IMR-90 (cell line): Measurements from ENCODE around the gene CNTLN. TPM values are rescaled to one million over a fixed set of nuclear protein-coding genes. Genes with fewer than 3 reads are reported as not detected.
A peak's percentile ranks its signal among the peaks of the same experiment; 100 is the strongest.

Experiments
- ATAC-seq: fragments of 200-7000 bp; cut with Tn5 transposase; 2 replicates; pipeline ENCODE4 v1.9.1; 2020; ENCODE audit warnings: low read depth, mild to moderate bottlenecking, moderate library complexity
- BruUV-seq: library from RNA; stranded (reverse); fragments of 400-500 nt; replicated peaks from 2 replicates; lab custom pipeline; 2021; lab: Mats Ljungman, UMichigan
- CTCF ChIA-PET: fragments of 300-600 bp; formaldehyde crosslinking; extraction: SDS; loops from one replicate; lab custom pipeline; 2021; ENCODE audit warnings: antibody characterized with exemption; lab: Yijun Ruan, JAX
- POLR2A ChIA-PET: fragments of 300-600 bp; sonication (Branson Sonifier 250); formaldehyde crosslinking; loops from one replicate; lab custom pipeline; 2022; ENCODE audit warnings: antibody characterized with exemption; ENCODE audit not compliant: unreplicated experiment; lab: Charles Lee
- DNase-seq: peaks from one replicate; pipeline ENCODE4 v3.0.0; 2013
- H2AFZ ChIP-seq: replicated peaks from 2 replicates; pipeline ENCODE3; 2013; ENCODE audit warnings: low read length, mild to moderate bottlenecking; ENCODE audit not compliant: poor library complexity
- H2AK5ac ChIP-seq: 2 replicates; pipeline ENCODE4 v1.6.1; 2013; ENCODE audit warnings: low read depth, low read length, inconsistent platforms
- H2AK9ac ChIP-seq: replicated peaks from 2 replicates; pipeline ENCODE3; 2013; ENCODE audit warnings: mild to moderate bottlenecking, low read depth, low read length, moderate library complexity; ENCODE audit not compliant: poor library complexity
- H2BK120ac ChIP-seq: 2 replicates; pipeline ENCODE4 v1.6.1; 2013; ENCODE audit warnings: low read depth, low read length, inconsistent platforms
- H2BK15ac ChIP-seq: 3 replicates; pipeline ENCODE4 v1.6.1; 2013; ENCODE audit warnings: low read depth, low read length, inconsistent platforms
- H2BK20ac ChIP-seq: 2 replicates; pipeline ENCODE4 v1.6.1; 2013; ENCODE audit warnings: low read depth, mild to moderate bottlenecking, inconsistent platforms, low read length, moderate library complexity
- H2BK5ac ChIP-seq: 2 replicates; pipeline ENCODE4 v1.6.1; 2013; ENCODE audit warnings: mild to moderate bottlenecking, low read depth, low read length, inconsistent platforms; ENCODE audit not compliant: poor library complexity, severe bottlenecking
- H3K14ac ChIP-seq: replicated peaks from 2 replicates; pipeline ENCODE4 v1.6.1; 2013; ENCODE audit warnings: low read depth, low read length, inconsistent platforms
- H3K18ac ChIP-seq: 2 replicates; pipeline ENCODE4 v1.6.1; 2013; ENCODE audit warnings: low read depth, low read length, control low read depth
- H3K23ac ChIP-seq: 2 replicates; pipeline ENCODE4 v1.6.1; 2013; ENCODE audit warnings: low read depth, low read length, inconsistent platforms
- H3K27ac ChIP-seq: 2 replicates; pipeline ENCODE4 v1.5.1; 2013; ENCODE audit warnings: mild to moderate bottlenecking, control low read depth, low read length; ENCODE audit not compliant: insufficient read depth
- H3K27me3 ChIP-seq: 2 replicates; pipeline ENCODE4 v1.6.1; 2013; ENCODE audit warnings: low read length; ENCODE audit not compliant: control insufficient read depth, insufficient read depth
- H3K36me3 ChIP-seq: 2 replicates; pipeline ENCODE4 v1.6.1; 2013; ENCODE audit warnings: low read length, mixed read lengths; ENCODE audit not compliant: control insufficient read depth, insufficient read depth
- H3K4ac ChIP-seq: 2 replicates; pipeline ENCODE4 v1.6.1; 2013; ENCODE audit warnings: low read depth, low read length, inconsistent platforms
- H3K4me1 ChIP-seq: 2 replicates; pipeline ENCODE4 v1.6.1; 2013; ENCODE audit warnings: low read length, mixed read lengths; ENCODE audit not compliant: control insufficient read depth, insufficient read depth
- H3K4me2 ChIP-seq: 2 replicates; pipeline ENCODE4 v1.6.1; 2013; ENCODE audit warnings: low read depth, mild to moderate bottlenecking, control low read depth, low read length, moderate library complexity
- H3K4me3 ChIP-seq: 2 replicates; pipeline ENCODE4 v1.5.1; 2013; ENCODE audit warnings: low read depth, mild to moderate bottlenecking, control low read depth, low read length, moderate library complexity; ENCODE audit not compliant: insufficient read depth
- H3K56ac ChIP-seq: 2 replicates; pipeline ENCODE4 v1.6.1; 2013; ENCODE audit warnings: low read length, inconsistent platforms; ENCODE audit not compliant: insufficient read depth; ENCODE audit errors: extremely low read depth
- H3K79me1 ChIP-seq, 2 experiments: 2 replicates each; pipeline ENCODE4 v1.6.1; 2013; ENCODE audit warnings: low read length in 2 of 2, inconsistent platforms in 1 of 2, low read depth in 1 of 2
- H3K9ac ChIP-seq: 2 replicates; pipeline ENCODE4 v1.6.1; 2013; ENCODE audit warnings: low read depth, low read length, control low read depth
- H3K9me1 ChIP-seq: 2 replicates; pipeline ENCODE4 v1.6.1; 2013; ENCODE audit warnings: low read length, inconsistent platforms; ENCODE audit not compliant: insufficient read depth
- H3K9me3 ChIP-seq: 2 replicates; pipeline ENCODE4 v1.6.1; 2013; ENCODE audit warnings: low read length; ENCODE audit not compliant: control insufficient read depth, insufficient read depth
- H4K20me1 ChIP-seq: 2 replicates; pipeline ENCODE4 v1.6.1; 2013; ENCODE audit warnings: low read length, inconsistent platforms; ENCODE audit not compliant: insufficient read depth
- H4K5ac ChIP-seq: 2 replicates; pipeline ENCODE4 v1.6.1; 2013; ENCODE audit warnings: mild to moderate bottlenecking, low read depth, low read length, control low read depth
- H4K8ac ChIP-seq, 2 experiments: 2 replicates each; pipeline ENCODE4 v1.6.1; 2013; ENCODE audit warnings: low read depth in 2 of 2, low read length in 2 of 2, control low read depth in 1 of 2, inconsistent platforms in 1 of 2
- H4K91ac ChIP-seq: 2 replicates; pipeline ENCODE4 v1.6.1; 2013; ENCODE audit warnings: low read depth, low read length, inconsistent platforms; ENCODE audit not compliant: insufficient read depth
- CEBPB ChIP-seq: IDR thresholded peaks from 2 replicates; pipeline ENCODE4 v1.6.1; 2012; ENCODE audit warnings: low read depth, low read length, improper control_type of control experiment
- WGBS, 2 experiments: methylation state at CpG; one replicate each; pipeline versions ENCODE4 v1.1.5 to v1.1.7; 2013; ENCODE audit warnings: missing lambda C conversion rate in 2 of 2; ENCODE audit not compliant: insufficient read length in 1 of 2; ENCODE audit errors: extremely low coverage in 2 of 2; 5-methylcytosine and 5-hydroxymethylcytosine counted together
- dilution Hi-C: fragments of 300-500 bp; cut with HindIII; formaldehyde crosslinking; loops from one replicate; pipeline ENCODE4 v1.14.3; 2018; ENCODE audit warnings: low sequenced_read_pairs; ENCODE audit not compliant: unreplicated experiment
- in situ Hi-C: fragments of 300-500 bp; cut with MboI; formaldehyde crosslinking; loops from 3 replicates; pipeline ENCODE4 v1.14.3; 2019; ENCODE audit warnings: low sequenced_read_pairs, inconsistent platforms, mixed read lengths
- intact Hi-C: fragments of 100-400 bp; cut with micrococcal nuclease; formaldehyde crosslinking; loops from 2 replicates; pipeline ENCODE4 v1.10.0; 2022
- polyA plus RNA-seq, 3 experiments: library from polyadenylated mRNA; depleted of rRNA; stranded (reverse); fragments of >200 nt; gene quantifications; 2 replicates each; pipeline ENCODE4 v1.2.3, GENCODE V29; 2012; ENCODE audit warnings: low replicate concordance in 1 of 3
- total RNA-seq: library from RNA; depleted of rRNA; stranded (reverse); fragments of >200 nt; gene quantifications from 2 replicates; pipeline ENCODE4 v1.2.3, GENCODE V29; 2012
- TF ChIP-seq, protein P1 (sequence below): fragments of 150-350 bp; IDR thresholded peaks from 2 replicates; pipeline ENCODE4 v1.6.1; 2017; ENCODE audit warnings: mild to moderate bottlenecking, antibody characterized with exemption, low read length, low read depth

Gene CNTLN
- total and polyA plus RNA-seq, 2 of the 4 experiments (the other 2 are of a cell fraction) = 3.8 to 5.9 TPM

DNA sequence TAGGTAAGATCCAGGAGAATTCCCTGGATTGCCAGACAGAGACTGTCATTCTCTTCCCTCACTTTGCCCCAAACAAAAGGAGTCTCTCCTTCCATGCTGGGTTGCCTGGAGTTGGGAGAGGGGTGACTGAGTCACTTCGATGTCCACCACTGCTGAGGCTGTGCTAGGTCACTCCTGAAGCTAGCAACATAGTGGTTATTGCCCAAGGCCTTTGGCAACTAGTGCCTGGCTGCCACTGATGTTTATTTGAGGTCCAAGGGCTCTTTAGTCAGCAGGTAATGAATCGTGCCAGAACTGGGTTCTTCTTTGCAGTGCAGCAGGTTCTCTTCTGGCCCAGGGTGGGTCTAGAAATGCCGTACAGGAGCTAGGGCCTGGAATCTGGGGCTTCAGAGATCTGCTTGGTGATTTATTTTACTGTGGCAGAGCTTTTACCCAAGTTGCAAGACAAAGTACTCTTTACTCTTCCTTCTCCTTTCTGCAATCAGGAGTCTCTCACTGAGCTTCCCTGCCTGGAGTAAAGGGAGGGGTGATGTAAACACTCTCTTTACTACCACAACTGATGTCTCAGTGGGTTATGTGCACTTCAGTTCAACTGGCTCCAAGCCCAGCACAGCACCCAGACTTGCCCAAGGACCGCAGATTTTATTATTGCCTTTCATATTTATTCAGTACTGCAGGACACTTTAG lies 288.3 kb downstream of the CNTLN start:
- in situ Hi-C loops = no loop called here
- POLR2A ChIA-PET = interaction anchor here (0.6 kb wide), 1 partner anchor 244 kb away, joined by 4 read pairs; no protein-coding TSS in a partner anchor

More for the DNA sequence above, 288.3 kb downstream of the CNTLN start:
- no peak overlapping the region for H3K4me2 ChIP-seq
- DNase-seq = peak; percentile 36
- no peak overlapping the region for H4K8ac ChIP-seq
- no peak overlapping the region for H3K18ac ChIP-seq
- peak; percentile 29; the same call in 1 of the 2 replicates for ATAC-seq
- H2AFZ ChIP-seq = no peak overlapping the region
- no peak overlapping the region; the same call in 1 of the 2 replicates for H3K14ac ChIP-seq
- H4K20me1 ChIP-seq = no peaks in the 10 kb centered on the region
- no peaks in the 10 kb centered on the region for H3K79me1 ChIP-seq
- H2AK9ac ChIP-seq = no peak overlapping the region
- H2BK120ac ChIP-seq = no peak overlapping the region
- no peak overlapping the region for H4K5ac ChIP-seq
- TF ChIP-seq CEBPB = peak; percentile 24; the same call in 1 of the 2 replicates
- TF ChIP-seq, protein P1, sequence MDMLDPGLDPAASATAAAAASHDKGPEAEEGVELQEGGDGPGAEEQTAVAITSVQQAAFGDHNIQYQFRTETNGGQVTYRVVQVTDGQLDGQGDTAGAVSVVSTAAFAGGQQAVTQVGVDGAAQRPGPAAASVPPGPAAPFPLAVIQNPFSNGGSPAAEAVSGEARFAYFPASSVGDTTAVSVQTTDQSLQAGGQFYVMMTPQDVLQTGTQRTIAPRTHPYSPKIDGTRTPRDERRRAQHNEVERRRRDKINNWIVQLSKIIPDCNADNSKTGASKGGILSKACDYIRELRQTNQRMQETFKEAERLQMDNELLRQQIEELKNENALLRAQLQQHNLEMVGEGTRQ = no peak
- no peak overlapping the region for H3K4me3 ChIP-seq
- no peaks in the 10 kb centered on the region for H3K27me3 ChIP-seq
- WGBS, 2 experiments = no CpG with 5 or more reads among the region's 4 CpGs
- H2AK5ac ChIP-seq = no peak overlapping the region
- H4K91ac ChIP-seq = no peak overlapping the region
- H3K4ac ChIP-seq = no peak overlapping the region
- no peak overlapping the region for H2BK20ac ChIP-seq
- H3K9me1 ChIP-seq = no peaks in the 10 kb centered on the region; the same call in 1 of the 2 replicates
- H3K27ac ChIP-seq = no peak overlapping the region
- no peak overlapping the region for H3K9ac ChIP-seq
- H3K4me1 ChIP-seq = no peaks in the 10 kb centered on the region
- no peak overlapping the region for H3K23ac ChIP-seq
- no peaks in the 10 kb centered on the region for H3K9me3 ChIP-seq
- no peak overlapping the region for H2BK15ac ChIP-seq
- dilution Hi-C loops (no loop called here), intact Hi-C loops (no loop called here)
- H3K56ac ChIP-seq = no peak overlapping the region
- H2BK5ac ChIP-seq = no peak overlapping the region
- CTCF ChIA-PET = interaction anchor here (0.5 kb wide), 1 partner anchor 78 kb away, joined by 3 read pairs; no protein-coding TSS in a partner anchor
- BruUV-seq = no TSS peak
- H3K36me3 ChIP-seq = no peaks in the 10 kb centered on the region; the same call in 1 of the 2 replicates
